NOMO-1 treated with DMSO at 0.1 percent for 48 hours (cell line): Measurements from ENCODE around the gene TFAP2A.
A peak's percentile ranks its signal among the peaks of the same experiment; 100 is the strongest.

Source experiments
- DNase-seq: peaks from one replicate; lab custom pipeline; 2025; ENCODE audit not compliant: unreplicated experiment; lab: John Stamatoyannopoulos, UW

The TFAP2A gene

GRCh38 chr6:10384091-10384609 lies 30.7 kb downstream of the TFAP2A start:
- DNase-seq = no peak

GRCh38 chr6:10383331-10384090 lies 31.4 kb downstream of the TFAP2A start:
- DNase-seq = peak; percentile 14

- DNase-seq = no peak
Measured at GRCh38 chr6:10382728-10383330, 32.0 kb downstream of the TFAP2A start.

GRCh38 chr6:10382322-10382721 lies 32.6 kb downstream of the TFAP2A start:
- no peak for DNase-seq

GRCh38 chr6:10381830-10382208 lies 33.1 kb downstream of the TFAP2A start:
- no peak for DNase-seq

- no peak for DNase-seq
Measured at GRCh38 chr6:10381133-10381829, 33.6 kb downstream of the TFAP2A start.

GRCh38 chr6:10375391-10375969 lies 39.4 kb downstream of the TFAP2A start:
- no peak for DNase-seq

- DNase-seq = no peak
Measured at GRCh38 chr6:10373642-10374359, 41.1 kb downstream of the TFAP2A start.

GRCh38 chr6:10369896-10370295 lies 45.0 kb downstream of the TFAP2A start:
- DNase-seq = no peak

- no peak for DNase-seq
Measured at GRCh38 chr6:10368861-10369260, 46.0 kb downstream of the TFAP2A start.

- no peak for DNase-seq
Measured at GRCh38 chr6:10363911-10364310, 51.0 kb downstream of the TFAP2A start.

- DNase-seq = no peak
Measured at GRCh38 chr6:10362300-10362699, 52.6 kb downstream of the TFAP2A start.

GRCh38 chr6:10361428-10361827 lies 53.4 kb downstream of the TFAP2A start:
- no peak for DNase-seq

- DNase-seq = no peak
Measured at GRCh38 chr6:10359581-10359980, 55.3 kb downstream of the TFAP2A start.

- DNase-seq = no peak
Measured at GRCh38 chr6:10355115-10355702, 59.7 kb downstream of the TFAP2A start.

GRCh38 chr6:10351791-10352190 lies 63.1 kb downstream of the TFAP2A start:
- DNase-seq = no peak

GRCh38 chr6:10350720-10351119 lies 64.2 kb downstream of the TFAP2A start:
- DNase-seq = no peak

- no peak for DNase-seq
Measured at GRCh38 chr6:10347561-10348327, 67.1 kb downstream of the TFAP2A start.
